Measurements from ENCODE around the gene TSPEAR. TPM values are rescaled to one million over a fixed set of nuclear protein-coding genes. Genes with fewer than 3 reads are reported as not detected.

The TSPEAR gene
- total RNA-seq, 1 experiment from 2014 or later = 2.1 TPM

- peaks cover 6% of the 10 kb centered on the region for H3K27me3 Mint-ChIP-seq (ENCODE audit: low read depth)
- CTCF ChIA-PET = no interaction called here
- H3K4me1 Mint-ChIP-seq = peaks cover 7% of the 10 kb centered on the region
- TF ChIP-seq IRF2 (CRISPR knock-in tag; IDR thresholded peaks at IDR 0.05; ENCODE audit: borderline replicate concordance, low read depth) (no peak), KAT7 (CRISPR knock-in tag; IDR thresholded peaks at IDR 0.05; ENCODE audit: borderline replicate concordance) (no peak), PREB (CRISPR knock-in tag; IDR thresholded peaks at IDR 0.05; ENCODE audit: borderline replicate concordance) (no peak), FOXP4 (CRISPR knock-in tag; IDR thresholded peaks at IDR 0.05) (no peak), ARID4B (CRISPR knock-in tag; IDR thresholded peaks at IDR 0.05; ENCODE audit: borderline replicate concordance) (no peak), CREB1 (CRISPR knock-in tag; IDR thresholded peaks at IDR 0.05) (no peak), E2F5 (CRISPR knock-in tag; IDR thresholded peaks at IDR 0.05) (no peak), AR (CRISPR knock-in tag; IDR thresholded peaks at IDR 0.05) (no peak), ESRRA (CRISPR knock-in tag; IDR thresholded peaks at IDR 0.05; ENCODE audit: borderline replicate concordance) (no peak), ZBTB21 (CRISPR knock-in tag; IDR thresholded peaks at IDR 0.05; ENCODE audit: borderline replicate concordance) (no peak), ZSCAN18 (CRISPR knock-in tag; IDR thresholded peaks at IDR 0.05) (no peak), RORB (CRISPR knock-in tag; IDR thresholded peaks at IDR 0.05) (no peak), ATF3 (CRISPR knock-in tag; conservative IDR thresholded peaks at IDR 0.05) (no peak), SMAD3 (CRISPR knock-in tag; IDR thresholded peaks at IDR 0.05; ENCODE audit: borderline replicate concordance) (no peak), GTF2I (CRISPR knock-in tag; conservative IDR thresholded peaks at IDR 0.05) (no peak)
- TF ChIP-seq, protein P1, sequence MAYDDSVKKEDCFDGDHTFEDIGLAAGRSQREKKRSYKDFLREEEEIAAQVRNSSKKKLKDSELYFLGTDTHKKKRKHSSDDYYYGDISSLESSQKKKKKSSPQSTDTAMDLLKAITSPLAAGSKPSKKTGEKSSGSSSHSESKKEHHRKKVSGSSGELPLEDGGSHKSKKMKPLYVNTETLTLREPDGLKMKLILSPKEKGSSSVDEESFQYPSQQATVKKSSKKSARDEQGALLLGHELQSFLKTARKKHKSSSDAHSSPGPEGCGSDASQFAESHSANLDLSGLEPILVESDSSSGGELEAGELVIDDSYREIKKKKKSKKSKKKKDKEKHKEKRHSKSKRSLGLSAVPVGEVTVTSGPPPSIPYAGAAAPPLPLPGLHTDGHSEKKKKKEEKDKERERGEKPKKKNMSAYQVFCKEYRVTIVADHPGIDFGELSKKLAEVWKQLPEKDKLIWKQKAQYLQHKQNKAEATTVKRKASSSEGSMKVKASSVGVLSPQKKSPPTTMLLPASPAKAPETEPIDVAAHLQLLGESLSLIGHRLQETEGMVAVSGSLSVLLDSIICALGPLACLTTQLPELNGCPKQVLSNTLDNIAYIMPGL (CRISPR knock-in tag; IDR thresholded peaks at IDR 0.05) = no peak
- TF ChIP-seq, protein P2, sequence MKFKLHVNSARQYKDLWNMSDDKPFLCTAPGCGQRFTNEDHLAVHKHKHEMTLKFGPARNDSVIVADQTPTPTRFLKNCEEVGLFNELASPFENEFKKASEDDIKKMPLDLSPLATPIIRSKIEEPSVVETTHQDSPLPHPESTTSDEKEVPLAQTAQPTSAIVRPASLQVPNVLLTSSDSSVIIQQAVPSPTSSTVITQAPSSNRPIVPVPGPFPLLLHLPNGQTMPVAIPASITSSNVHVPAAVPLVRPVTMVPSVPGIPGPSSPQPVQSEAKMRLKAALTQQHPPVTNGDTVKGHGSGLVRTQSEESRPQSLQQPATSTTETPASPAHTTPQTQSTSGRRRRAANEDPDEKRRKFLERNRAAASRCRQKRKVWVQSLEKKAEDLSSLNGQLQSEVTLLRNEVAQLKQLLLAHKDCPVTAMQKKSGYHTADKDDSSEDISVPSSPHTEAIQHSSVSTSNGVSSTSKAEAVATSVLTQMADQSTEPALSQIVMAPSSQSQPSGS (CRISPR knock-in tag; IDR thresholded peaks at IDR 0.05; ENCODE audit: borderline replicate concordance, low read depth) = no peak
- TF ChIP-seq, protein P3, sequence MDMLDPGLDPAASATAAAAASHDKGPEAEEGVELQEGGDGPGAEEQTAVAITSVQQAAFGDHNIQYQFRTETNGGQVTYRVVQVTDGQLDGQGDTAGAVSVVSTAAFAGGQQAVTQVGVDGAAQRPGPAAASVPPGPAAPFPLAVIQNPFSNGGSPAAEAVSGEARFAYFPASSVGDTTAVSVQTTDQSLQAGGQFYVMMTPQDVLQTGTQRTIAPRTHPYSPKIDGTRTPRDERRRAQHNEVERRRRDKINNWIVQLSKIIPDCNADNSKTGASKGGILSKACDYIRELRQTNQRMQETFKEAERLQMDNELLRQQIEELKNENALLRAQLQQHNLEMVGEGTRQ (CRISPR knock-in tag; IDR thresholded peaks at IDR 0.05) = no peak
Observed at GRCh38 chr21:44569861-44570517, 141.4 kb downstream of the TSPEAR start.

More at GRCh38 chr21:44569861-44570517, 141.4 kb downstream of the TSPEAR start:
- POLR2A ChIA-PET = no interaction called here
- Mint-ChIP-seq H3K4me3 (no peak overlapping the region), H3K36me3 (peaks cover 17% of the 10 kb centered on the region), H3K9me3 (peaks cover 23% of the 10 kb centered on the region), H3K27ac (no peak overlapping the region; the same call in 1 of the 2 replicates)
- ATAC-seq (no peak), DNase-seq (ENCODE audit: low spot score) (no peak)
